Measurements from ENCODE around the gene ZFP91.

The ZFP91 gene

GRCh38 chr11:58645854-58646253 lies 67.0 kb downstream of the ZFP91 start:
- no peaks in the 10 kb centered on the region for H3K9me2 ChIP-seq (replicated peaks; ENCODE audit: insufficient read depth, low read length)
- H3K27ac ChIP-seq (ENCODE audit: low read depth, low read length): no peak overlapping the region
- H3F3A ChIP-seq (ENCODE audit: insufficient read depth): no peaks in the 10 kb centered on the region
- H4K20me1 ChIP-seq (ENCODE audit: low read depth, low read length): no peaks in the 10 kb centered on the region
- no peaks in the 10 kb centered on the region for H3K27me3 ChIP-seq (ENCODE audit: low read length)
- TF ChIP-seq EZH2phosphoT487 (conservative IDR thresholded peaks at IDR 0.05; ENCODE audit: low read length) (no peak), CTCF (IDR thresholded peaks at IDR 0.05; ENCODE audit: insufficient read depth, low read length, poor library complexity, severe bottlenecking) (no peak)
- H2AFZ ChIP-seq (ENCODE audit: low read depth, low read length, severe bottlenecking): no peak overlapping the region
- H3K9me3 ChIP-seq (ENCODE audit: insufficient read depth, low read length): peaks cover 10% of the 10 kb centered on the region; the same call in 1 of the 2 replicates
- H3K36me3 ChIP-seq (ENCODE audit: low read length): no peaks in the 10 kb centered on the region
- no peaks in the 10 kb centered on the region for H3K79me2 ChIP-seq (ENCODE audit: insufficient read depth, low read length)
- no peak overlapping the region for H3K9ac ChIP-seq (ENCODE audit: low read length)
- H3K4me3 ChIP-seq (ENCODE audit: insufficient read depth, low read length, poor library complexity, severe bottlenecking): no peak overlapping the region
- no peak overlapping the region for H3K4me2 ChIP-seq (ENCODE audit: low read depth, low read length, poor library complexity, severe bottlenecking)

DNA sequence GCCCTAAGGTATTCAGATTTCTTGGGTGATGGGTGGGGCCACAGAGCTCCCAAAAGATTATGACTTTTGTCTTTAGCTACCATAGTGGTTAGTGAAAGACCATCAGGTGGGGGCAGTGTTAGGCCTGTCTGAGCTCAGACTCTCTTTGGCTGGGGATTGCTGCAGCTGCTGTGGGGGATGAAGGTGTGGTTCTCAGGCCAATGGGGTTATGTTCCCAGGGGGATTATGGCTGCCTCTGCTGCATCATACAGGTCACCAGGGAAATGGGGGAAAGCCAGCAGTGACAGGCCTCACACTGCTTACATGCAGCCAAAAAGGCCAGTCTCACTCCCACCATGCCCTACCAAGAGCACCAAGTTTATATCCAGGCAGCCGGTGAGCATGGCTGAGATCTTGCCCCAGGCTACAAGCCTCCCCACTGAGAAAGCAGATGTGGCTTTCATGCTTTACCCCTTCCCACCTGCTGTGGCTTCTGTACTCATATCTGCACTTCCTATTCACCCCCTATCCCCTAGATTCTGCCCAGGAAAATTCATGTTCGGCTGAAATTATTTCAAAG lies 68.4 kb downstream of the ZFP91 start:
- H3K27me3 ChIP-seq (ENCODE audit: low read length): no peaks in the 10 kb centered on the region
- no peaks in the 10 kb centered on the region for H3K9me2 ChIP-seq (replicated peaks; ENCODE audit: insufficient read depth, low read length)
- H3F3A ChIP-seq (ENCODE audit: insufficient read depth): no peaks in the 10 kb centered on the region
- no peak overlapping the region for H3K4me2 ChIP-seq (ENCODE audit: low read depth, low read length, poor library complexity, severe bottlenecking)
- no peaks in the 10 kb centered on the region for H3K36me3 ChIP-seq (ENCODE audit: low read length)
- no peak overlapping the region for H3K9ac ChIP-seq (ENCODE audit: low read length)
- H4K20me1 ChIP-seq (ENCODE audit: low read depth, low read length): no peaks in the 10 kb centered on the region
- no peaks in the 10 kb centered on the region for H3K79me2 ChIP-seq (ENCODE audit: insufficient read depth, low read length)
- H3K9me3 ChIP-seq (ENCODE audit: insufficient read depth, low read length): peaks cover 10% of the 10 kb centered on the region; the same call in 1 of the 2 replicates
- no peak overlapping the region for H3K4me3 ChIP-seq (ENCODE audit: insufficient read depth, low read length, poor library complexity, severe bottlenecking)
- H2AFZ ChIP-seq (ENCODE audit: low read depth, low read length, severe bottlenecking): no peak overlapping the region
- H3K27ac ChIP-seq (ENCODE audit: low read depth, low read length): no peak overlapping the region
- TF ChIP-seq CTCF (IDR thresholded peaks at IDR 0.05; ENCODE audit: insufficient read depth, low read length, poor library complexity, severe bottlenecking): no peak
- no peak for TF ChIP-seq EZH2phosphoT487 (conservative IDR thresholded peaks at IDR 0.05; ENCODE audit: low read length)

DNA sequence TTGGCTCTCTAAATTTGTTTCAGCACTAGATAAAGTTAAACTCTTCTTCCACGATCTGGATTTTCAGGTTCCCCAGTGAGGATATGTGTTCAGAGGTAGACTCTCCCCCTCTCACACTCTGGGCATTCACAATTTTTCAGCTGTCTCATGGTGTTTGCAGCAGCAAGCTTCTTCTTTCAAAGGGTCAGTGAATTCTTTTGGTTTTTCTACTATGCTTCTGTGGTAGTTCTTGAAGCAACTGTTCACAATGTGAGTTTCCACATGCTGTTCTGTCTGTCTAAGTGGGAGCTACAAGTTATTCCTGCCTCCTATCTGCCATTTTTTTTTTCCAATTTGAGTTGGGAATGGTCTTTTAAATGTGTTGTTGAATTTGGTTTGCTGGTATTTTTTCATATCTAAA lies 69.0 kb downstream of the ZFP91 start:
- TF ChIP-seq EZH2phosphoT487 (conservative IDR thresholded peaks at IDR 0.05; ENCODE audit: low read length) (no peak), CTCF (IDR thresholded peaks at IDR 0.05; ENCODE audit: insufficient read depth, low read length, poor library complexity, severe bottlenecking) (no peak)
- H3K4me2 ChIP-seq (ENCODE audit: low read depth, low read length, poor library complexity, severe bottlenecking): no peak overlapping the region
- H3K9me3 ChIP-seq (ENCODE audit: insufficient read depth, low read length): peaks cover 10% of the 10 kb centered on the region; the same call in 1 of the 2 replicates
- H3K27me3 ChIP-seq (ENCODE audit: low read length): no peaks in the 10 kb centered on the region
- H4K20me1 ChIP-seq (ENCODE audit: low read depth, low read length): no peaks in the 10 kb centered on the region
- no peak overlapping the region for H2AFZ ChIP-seq (ENCODE audit: low read depth, low read length, severe bottlenecking)
- no peak overlapping the region for H3K27ac ChIP-seq (ENCODE audit: low read depth, low read length)
- no peak overlapping the region for H3K9ac ChIP-seq (ENCODE audit: low read length)
- no peak overlapping the region for H3K4me3 ChIP-seq (ENCODE audit: insufficient read depth, low read length, poor library complexity, severe bottlenecking)
- H3K36me3 ChIP-seq (ENCODE audit: low read length): no peaks in the 10 kb centered on the region
- H3K9me2 ChIP-seq (replicated peaks; ENCODE audit: insufficient read depth, low read length): no peaks in the 10 kb centered on the region
- H3K79me2 ChIP-seq (ENCODE audit: insufficient read depth, low read length): no peaks in the 10 kb centered on the region
- no peaks in the 10 kb centered on the region for H3F3A ChIP-seq (ENCODE audit: insufficient read depth)

Data from SU-DHL-6 (cell line).